Activated T-cell treated with anti-CD3 and anti-CD28 coated beads for 24 hours (primary cell): ENCODE data around the gene WASHC2A.
"Not testable (repeated sequence)": the region's sequence is repeated elsewhere in the genome, so short reads cannot be mapped to it uniquely, and the experiment has no call there.

ENCODE experiments used
- DNase-seq: peaks from one replicate; pipeline ENCODE4 v3.0.0-alpha.2; 2020; ENCODE audit warnings: low read depth

Gene WASHC2A

GRCh38 chr10:50061548-50061947, 6.2 kb upstream of the WASHC2A start:
- not testable (repeated sequence) for DNase-seq

- DNase-seq: no peak
Measured at GRCh38 chr10:50063100-50063499, 4.7 kb upstream of the WASHC2A start.

GRCh38 chr10:50068352-50068659, 552 bp downstream of the WASHC2A start:
- DNase-seq: not testable (repeated sequence)

GRCh38 chr10:50075139-50075538, 7.4 kb downstream of the WASHC2A start:
- not testable (repeated sequence) for DNase-seq

- not testable (repeated sequence) for DNase-seq
Measured at GRCh38 chr10:50075544-50075943, 7.8 kb downstream of the WASHC2A start.

DNA sequence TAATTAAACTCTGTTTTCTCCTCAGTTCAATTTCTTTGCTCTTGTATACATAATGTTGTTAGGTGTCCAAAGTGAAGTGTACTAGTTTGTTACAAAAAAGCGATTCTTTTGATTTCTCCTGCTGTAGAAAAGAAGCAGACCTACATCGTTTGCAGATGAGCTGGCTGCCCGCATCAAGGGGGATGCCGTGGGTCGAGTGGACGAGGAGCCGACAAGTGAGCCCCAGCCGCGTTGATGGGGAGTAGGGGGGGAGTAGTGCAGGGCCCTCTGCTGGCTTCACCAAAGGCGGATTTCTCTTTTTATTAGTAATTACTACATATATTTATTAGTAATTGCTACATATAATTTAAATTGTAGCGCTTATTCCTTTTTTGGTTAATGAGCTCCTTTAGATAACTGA, 23.6 kb downstream of the WASHC2A start:
- DNase-seq: not testable (repeated sequence)

DNA sequence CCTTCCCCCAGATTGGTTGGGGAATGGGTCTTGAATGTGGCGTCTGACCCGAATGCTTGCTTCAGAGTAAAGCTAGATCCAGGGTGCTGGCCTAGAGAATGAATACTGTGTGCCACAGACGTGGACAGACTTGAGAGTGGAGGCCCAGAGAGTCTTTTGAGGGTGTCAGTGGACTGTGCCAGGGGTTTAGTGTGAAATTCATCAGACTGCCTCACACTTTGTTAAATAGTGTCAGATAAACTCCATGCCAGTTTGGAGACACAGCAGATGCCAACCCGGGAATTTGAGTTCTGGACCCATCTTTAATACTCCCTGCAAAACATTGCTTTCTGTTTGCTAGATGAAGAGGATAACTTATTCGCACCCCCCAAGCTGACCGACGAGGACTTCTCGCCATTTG, 25.2 kb downstream of the WASHC2A start:
- DNase-seq: not testable (repeated sequence)

DNA sequence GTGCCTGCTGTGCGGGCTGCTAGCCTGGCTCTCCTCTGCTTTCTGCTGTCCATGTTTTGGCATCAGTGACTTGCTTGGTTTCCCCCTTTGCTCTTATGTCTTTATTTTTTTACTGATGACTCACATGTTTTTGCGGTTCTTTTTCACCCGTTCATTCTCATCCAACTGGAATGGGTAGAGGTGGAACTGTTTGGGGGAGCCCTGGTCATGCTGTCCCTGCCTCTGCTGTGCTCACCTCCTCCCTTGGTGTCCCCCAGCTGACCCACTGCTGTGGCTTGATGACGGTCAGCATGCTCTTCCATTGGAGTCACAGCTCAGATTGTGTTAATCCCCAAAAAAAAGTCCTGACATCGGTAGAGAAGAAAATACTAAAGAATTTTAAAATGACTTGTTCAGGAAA, 26.9 kb downstream of the WASHC2A start:
- not testable (repeated sequence) for DNase-seq

GRCh38 chr10:50095402-50095801, 27.6 kb downstream of the WASHC2A start:
- DNase-seq: not testable (repeated sequence)

DNA sequence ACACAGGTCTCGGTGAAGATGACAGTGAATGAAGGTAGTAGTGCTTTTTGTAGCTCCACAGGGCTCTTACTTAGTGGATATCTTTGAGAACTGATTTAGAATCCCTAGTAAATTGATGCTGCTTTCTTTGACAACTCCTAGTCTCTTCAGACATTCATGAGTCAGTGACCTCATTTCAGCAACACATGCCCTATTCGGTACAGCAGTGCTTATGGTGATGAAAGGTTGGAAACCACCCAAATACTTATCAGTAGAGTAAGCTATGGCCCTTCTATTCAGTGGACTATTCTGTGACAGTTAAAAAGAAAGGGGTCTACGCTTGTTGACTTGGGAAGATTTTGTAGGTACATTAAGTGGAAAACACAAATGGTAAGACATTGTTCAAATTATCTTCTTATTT, 29.0 kb downstream of the WASHC2A start:
- DNase-seq: not testable (repeated sequence)

DNA sequence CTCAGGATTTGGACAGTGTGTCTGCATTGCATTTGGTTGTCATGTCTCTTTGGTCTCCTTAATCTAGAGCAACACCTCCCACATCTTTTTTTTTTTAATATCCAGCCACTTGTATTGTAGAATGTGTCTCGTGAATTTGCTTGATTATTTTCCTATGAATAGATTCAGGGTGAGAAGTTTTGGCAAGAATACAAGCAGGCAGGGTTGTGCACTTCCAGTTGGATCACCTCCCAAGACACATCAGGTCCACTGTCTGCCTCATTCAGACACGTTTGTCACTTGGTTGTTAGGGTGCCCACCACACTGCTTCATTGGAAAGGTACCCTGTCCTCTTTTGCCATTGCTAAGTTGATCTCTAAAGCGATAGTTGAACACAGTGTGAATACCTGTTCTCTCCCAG, 30.9 kb downstream of the WASHC2A start:
- DNase-seq: not testable (repeated sequence)

DNA sequence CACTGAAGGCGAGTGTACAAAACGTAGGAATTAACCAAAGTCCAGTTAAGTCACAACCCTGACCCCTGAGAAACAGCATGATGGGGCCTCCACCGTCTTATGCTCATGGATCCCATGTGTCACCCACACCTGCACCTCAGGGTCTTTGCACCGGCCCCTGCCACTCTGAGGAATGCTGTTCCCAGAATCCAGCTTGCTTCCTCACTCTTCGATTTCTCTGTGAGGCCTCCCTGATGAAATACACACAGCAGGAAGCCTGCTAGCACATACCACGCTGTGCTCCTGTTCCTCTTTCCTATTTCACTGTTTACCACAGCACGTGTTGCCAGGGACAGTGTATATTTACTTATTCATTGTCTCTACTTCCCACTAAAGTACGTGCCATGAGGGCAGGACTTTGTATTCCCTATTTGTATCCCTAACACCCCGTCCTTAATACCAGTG, 33.4 kb downstream of the WASHC2A start:
- not testable (repeated sequence) for DNase-seq

- DNase-seq: not testable (repeated sequence)
Measured at GRCh38 chr10:50101747-50102146, 34.0 kb downstream of the WASHC2A start.

DNA sequence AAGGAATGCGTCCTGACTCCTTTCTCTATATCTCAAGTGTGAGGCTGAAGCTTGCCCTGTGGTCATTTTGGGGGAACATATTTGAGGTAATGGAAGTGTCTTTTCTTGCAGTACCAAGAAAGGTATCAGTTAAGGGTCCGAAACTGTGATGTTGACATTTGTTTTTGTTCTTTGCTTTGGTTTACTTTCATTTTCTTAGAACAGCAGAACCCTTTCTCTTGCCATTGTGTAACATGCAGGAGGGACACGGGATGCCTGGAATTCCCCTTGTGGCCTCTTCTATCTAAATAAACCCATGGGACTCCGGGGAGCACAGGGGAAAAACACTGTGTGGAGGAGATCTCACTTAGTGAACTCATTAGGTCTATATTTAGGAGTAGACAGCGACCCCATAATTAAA, 34.5 kb downstream of the WASHC2A start:
- not testable (repeated sequence) for DNase-seq

GRCh38 chr10:50108999-50109698, 41.4 kb downstream of the WASHC2A start:
- not testable (repeated sequence) for DNase-seq

- not testable (repeated sequence) for DNase-seq
Measured at GRCh38 chr10:50112419-50113112, 44.8 kb downstream of the WASHC2A start.

GRCh38 chr10:50126765-50127164, 59.0 kb downstream of the WASHC2A start:
- DNase-seq: not testable (repeated sequence)

- not testable (repeated sequence) for DNase-seq
Measured at GRCh38 chr10:50127770-50128292, 60.1 kb downstream of the WASHC2A start.

DNA sequence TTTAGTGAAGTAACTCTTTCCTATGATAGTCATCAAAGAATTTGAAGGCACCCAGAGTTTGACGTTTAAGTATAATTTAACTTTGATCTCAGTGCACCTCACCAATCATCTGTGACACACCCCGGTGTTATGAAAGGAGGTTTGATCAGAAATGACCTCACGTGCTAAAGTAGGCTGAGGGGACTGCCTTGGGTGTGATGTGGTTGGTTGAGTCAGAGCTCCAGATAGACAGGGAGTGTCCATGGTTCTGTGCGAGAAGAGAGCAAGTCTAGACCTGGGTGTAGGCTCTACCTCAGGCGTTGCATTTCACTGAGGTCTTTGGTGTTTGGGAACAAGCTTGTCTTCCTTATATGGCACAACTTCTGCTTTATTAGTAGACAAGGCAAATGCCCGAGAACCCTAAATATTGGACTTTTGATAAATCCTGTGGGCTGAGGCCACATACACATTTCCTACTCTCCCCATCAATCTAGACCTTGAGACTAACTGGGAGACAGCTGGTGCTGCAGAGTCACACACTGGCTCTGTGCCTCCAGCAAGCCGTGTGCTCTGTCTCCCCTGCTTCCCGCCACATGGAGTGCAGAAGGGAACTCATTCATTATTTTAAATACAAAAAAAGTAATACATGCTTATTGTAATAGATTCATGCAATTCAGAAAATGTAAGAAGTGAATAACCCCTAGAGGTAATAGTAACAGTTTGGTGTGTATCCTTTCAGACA, 63.7 kb downstream of the WASHC2A start:
- DNase-seq: not testable (repeated sequence)

- DNase-seq: not testable (repeated sequence)
Measured at GRCh38 chr10:50132322-50132721, 64.6 kb downstream of the WASHC2A start.

GRCh38 chr10:50132841-50133240, 65.1 kb downstream of the WASHC2A start:
- DNase-seq: not testable (repeated sequence)

- not testable (repeated sequence) for DNase-seq
Measured at GRCh38 chr10:50143512-50144174, 75.9 kb downstream of the WASHC2A start.
